ENCODE data around the gene SETD2.

Gene SETD2

DNA sequence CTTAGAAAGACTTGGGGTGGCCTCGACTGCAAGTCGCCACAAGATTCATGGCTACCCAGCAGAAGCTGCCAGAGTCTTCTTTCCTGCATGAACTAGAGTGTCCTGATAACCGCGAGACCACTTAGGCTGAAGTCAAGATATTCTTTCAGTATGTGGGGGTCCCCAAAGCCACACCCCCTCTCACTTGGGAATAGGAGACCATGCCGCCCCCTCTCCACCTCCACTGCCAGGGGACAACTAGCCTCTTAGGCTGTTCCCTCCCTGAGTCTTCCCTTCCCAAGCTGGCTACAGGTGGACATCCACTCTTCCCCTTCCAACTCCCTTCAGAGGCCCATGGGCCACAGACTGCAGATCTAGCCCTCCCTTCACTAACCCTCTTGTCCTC lies 186.1 kb downstream of the SETD2 start:
- DNase-seq (ENCODE audit: low read depth), result no peak
- H3K4me3 ChIP-seq (ENCODE audit: low read depth, low read length), result no peak overlapping the region

DNA sequence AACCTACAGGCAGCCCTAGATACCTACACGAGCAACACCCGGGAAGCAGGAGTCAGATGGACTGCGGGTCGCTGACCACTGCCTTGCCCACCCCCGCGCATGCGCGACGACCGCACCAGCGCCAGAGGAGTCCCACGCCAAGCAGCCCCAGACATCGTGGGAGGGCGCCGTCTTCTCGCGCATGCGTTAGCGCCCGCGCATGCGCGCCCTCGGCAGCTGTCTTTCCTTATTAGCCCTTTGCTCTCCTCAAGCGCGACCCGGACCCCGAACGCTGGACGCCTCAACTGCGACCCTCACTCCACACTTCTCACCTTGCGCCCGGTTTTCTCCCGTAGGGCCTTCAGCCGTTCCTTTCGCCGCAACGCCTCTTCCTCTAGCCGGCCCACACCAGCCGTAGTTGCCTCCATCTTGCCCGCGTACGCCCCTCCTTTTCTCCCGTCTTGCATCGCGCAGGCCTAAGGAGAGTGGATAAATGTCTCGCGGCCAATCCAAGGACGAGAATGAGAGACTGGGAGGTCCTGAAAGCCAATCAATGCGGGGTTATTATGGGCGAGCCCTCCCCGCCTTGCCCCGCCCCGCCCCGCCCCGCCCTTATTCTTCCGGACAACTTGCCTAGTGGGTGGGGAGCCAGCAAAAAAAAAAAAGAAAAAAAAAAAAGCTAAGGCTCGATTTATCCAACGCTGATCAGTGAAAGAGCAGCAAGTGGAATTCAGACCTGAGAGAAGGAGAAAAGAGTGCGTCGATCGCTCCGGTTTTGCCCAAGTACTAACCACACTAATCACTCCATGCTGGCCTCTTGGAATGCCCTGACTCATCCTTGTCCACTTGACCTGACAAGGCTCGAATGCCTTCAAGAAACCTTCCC lies 187.4 kb downstream of the SETD2 start, which contains the start of gene CCDC12:
TSS of gene CCDC12 (minus strand) at position 420 of the 865 bp plus-strand sequence. CDS start at position 407, 13 bp downstream.
- peak; percentile 98 for DNase-seq (ENCODE audit: low read depth)
- peak within 1 kb of the TSS; percentile 89 for H3K4me3 ChIP-seq (ENCODE audit: low read depth, low read length)

DNA sequence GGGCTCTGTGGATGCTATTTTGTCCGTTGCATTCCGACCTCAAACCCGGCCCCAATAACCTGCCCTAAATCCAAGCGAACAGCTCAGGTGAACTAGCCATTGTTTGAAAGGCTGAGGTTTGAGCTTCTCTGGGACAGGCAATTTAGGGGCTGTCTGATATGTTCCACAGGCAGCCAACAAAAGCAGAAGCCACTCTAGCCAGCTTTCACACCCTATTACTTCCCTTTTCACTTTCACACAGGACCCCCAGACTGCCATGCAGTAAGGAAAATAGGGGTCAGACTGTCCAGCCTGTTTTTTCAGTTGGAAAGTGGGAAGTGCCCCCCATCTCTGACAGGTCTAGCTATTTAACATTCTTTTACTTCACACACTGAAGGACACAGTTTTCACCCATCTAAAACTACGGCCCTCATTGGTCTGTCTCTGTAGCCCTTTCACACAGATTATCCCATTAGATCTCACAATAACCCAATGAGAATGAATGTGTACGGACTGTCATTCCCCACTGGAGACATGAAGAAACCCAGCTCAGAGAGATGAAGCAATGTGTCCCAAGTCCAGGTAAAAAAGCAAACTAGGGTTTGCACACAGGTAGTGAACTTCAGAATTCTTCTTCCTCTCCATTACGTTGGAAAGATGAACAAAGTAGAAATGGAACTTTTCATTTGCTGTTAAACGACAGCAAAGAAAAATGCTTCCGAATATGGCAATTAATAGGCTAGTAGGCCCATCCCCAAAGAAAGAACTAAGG lies 189.3 kb downstream of the SETD2 start:
- no peak overlapping the region for H3K4me3 ChIP-seq (ENCODE audit: low read depth, low read length)
- no peak for DNase-seq (ENCODE audit: low read depth)

DNA sequence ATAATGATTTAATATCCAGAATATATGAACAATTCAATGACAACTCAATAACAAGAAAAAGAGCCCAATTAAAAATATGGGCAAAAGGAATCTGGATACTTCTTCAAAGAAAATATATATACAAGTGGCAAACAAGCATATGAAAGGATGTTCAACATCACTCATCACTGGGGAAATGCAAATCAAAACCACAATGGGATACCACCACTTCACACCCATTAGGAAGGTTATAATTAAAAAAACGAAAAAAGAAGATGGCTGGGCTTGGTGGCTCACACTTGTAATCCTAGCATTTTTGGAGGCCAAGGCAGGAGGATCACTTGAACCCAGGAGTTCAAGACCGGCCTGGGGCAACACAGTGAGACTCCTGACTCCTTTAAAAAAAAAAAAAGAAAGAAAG lies 191.5 kb downstream of the SETD2 start:
- no peak for DNase-seq (ENCODE audit: low read depth)
- no peak overlapping the region for H3K4me3 ChIP-seq (ENCODE audit: low read depth, low read length)

DNA sequence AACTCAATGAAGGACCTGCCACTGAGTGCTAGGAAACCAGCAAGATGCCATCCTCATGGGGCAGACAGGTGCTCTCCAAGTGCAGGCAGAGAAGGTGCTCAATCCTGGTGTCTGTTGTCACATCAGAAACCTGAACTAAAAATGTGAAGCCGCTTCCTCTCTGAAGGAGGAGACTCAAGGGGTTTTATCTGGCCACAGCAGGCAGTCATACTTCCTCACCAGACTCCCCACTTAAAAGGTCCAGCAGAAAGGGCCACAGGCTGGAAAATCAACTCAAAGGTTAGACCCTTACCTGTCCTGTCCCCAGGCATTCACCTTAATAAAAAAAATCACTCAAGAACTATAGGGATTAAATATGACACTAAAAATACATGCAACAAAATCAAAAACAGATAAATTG lies 192.2 kb downstream of the SETD2 start:
- DNase-seq (ENCODE audit: low read depth), result no peak
- H3K4me3 ChIP-seq (ENCODE audit: low read depth, low read length), result no peak overlapping the region

DNA sequence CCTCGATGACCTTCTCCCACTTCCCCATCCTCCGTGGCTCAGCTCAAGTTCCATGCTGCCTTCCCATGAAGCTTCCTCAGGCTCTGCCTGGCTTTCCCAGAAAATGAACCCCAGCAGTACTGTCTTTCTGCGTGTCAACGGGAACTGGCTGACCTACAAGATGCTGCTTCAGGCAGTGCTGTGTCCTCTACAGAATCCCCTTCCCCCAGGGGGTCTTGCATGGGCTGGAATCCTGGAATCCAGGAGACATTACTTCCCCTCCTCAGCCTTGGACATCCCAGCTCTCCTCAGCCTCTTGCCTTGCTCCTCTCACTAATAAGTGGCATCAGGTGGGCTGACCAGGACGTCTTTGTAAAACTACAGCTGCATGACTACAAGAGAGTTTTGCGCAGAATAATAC lies 192.8 kb downstream of the SETD2 start:
- H3K4me3 ChIP-seq (ENCODE audit: low read depth, low read length), result no peak overlapping the region
- no peak for DNase-seq (ENCODE audit: low read depth)

DNA sequence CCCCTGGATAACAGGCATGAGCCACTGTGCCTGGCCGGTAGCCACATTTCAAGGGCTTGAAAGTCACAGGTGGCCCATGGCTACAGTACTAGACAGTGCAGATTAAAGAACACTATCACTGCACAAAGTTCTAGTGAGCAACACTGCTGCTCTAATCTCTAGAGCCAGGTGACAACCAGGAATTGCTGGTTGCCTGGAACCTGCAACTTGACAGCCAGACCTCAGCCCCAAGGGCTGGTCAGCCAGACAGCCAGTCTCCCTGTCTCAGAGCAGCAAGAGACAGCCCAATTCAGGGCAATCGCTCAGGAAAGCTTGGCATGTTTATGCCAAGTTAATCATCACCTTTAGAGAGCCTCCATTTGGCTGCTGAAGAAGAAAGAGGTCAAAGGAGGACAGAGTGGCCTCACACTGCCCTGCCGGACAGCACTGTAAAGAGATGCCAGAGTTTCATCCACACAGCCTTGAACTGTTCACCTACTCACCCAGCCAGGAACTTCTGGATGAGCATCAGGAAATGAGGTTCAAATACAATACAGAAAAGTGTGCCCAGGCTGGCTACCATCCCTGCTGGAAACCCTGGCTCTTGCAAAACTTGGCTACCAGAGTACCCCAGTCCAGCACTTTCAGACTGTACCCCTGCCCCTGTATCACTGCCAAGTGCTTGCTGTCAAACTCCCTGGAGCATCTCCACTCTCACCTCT lies 193.4 kb downstream of the SETD2 start:
- no peak overlapping the region for H3K4me3 ChIP-seq (ENCODE audit: low read depth, low read length)
- no peak for DNase-seq (ENCODE audit: low read depth)

DNA sequence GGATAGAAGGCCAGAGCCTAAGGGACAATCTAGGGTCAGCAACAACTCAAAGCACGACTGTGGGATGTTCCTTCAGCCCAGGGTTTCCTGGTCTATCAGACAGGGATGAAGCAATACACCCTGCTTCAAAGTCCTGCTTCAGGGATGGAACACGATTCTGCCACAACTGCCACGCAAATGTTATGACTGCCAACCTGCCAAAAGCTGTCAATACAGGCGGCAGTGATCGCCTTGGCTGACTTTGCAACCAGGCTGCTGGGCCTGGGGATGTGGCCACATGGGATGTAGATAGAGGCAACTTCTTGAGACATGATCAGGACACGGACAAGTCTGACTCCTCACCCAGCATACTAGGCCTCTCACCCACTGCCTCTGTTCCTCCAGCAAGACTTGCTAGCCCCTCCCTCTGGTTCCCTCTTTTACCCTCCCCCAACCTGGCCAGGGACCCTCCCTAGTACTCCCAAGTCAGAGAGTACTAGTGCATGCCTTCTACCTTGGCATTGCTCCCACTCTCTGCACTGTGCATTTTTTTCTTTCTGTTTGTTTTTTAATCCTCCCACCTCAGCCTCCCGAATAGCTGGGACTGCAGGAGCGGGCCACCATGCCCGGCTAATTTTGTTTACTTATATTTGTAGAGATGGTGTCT lies 195.0 kb downstream of the SETD2 start:
- H3K4me3 ChIP-seq (ENCODE audit: low read depth, low read length), result no peak overlapping the region
- DNase-seq (ENCODE audit: low read depth), result no peak

DNA sequence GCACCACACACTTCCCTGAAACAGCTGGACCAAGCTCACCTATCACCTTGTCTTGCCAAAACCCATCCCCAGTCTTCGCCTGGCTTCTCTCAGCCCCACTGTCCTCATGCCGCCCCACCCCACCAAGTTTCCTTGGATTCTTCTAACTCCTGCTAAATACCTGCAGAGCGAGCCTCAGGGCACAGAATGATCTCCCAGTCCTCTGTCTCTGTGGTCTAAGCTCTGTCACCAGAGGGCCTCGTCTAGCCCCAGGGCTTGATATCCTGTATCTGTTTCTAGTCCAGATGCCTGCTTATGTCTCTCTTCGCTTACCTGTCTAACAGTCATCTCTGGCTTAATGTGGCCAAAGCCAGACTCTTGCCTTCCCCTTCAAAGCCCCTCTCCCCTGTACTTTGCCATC lies 197.1 kb downstream of the SETD2 start:
- H3K4me3 ChIP-seq (ENCODE audit: low read depth, low read length), result no peak overlapping the region

More for the DNA sequence above, 197.1 kb downstream of the SETD2 start:
- no peak for DNase-seq (ENCODE audit: low read depth)
